K562 (cell line): Measurements from ENCODE around the gene CIB1. TPM values are rescaled to one million over a fixed set of nuclear protein-coding genes. Genes with fewer than 3 reads are reported as not detected.
A peak's percentile ranks its signal among the peaks of the same experiment; 100 is the strongest.

Experiments
- NRF1 ChIP-seq, 2 experiments: fragments of 450-650 bp; IDR thresholded peaks in 1 of 2; conservative IDR thresholded peaks in 1 of 2; 2 replicates each; pipeline ENCODE4 v1.6.1; 2014; ENCODE audit warnings: mild to moderate bottlenecking in 2 of 2
- PHB ChIP-seq: fragments of 250-450 bp; sonication (Bioruptor Pico); IDR thresholded peaks from 2 replicates; pipeline ENCODE4 v1.5.0; 2021
- ZNF263 ChIP-seq: sonication (generic); formaldehyde crosslinking; IDR thresholded peaks from 2 replicates; pipeline ENCODE4 v1.8.0; 2022; ENCODE audit warnings: mild to moderate bottlenecking, missing genetic modification reagents, borderline replicate concordance
- polyA plus RNA-seq, 8 experiments: library from polyadenylated mRNA; depleted of rRNA in 4 of 8; stranded (reverse) in 5 of 8; unstranded in 3 of 8; fragments of >200 nt; fragmentation: Nextera tagmentation in 2 of 8; fragmentation: Illumina TruSeq in 1 of 8; extraction: Ambion mirVana in 2 of 8; extraction: Trizol in 1 of 8; gene quantifications; 2 replicates each; pipeline versions ENCODE4 v1.2.1 to v1.2.3, GENCODE V29; 2011 to 2014; ENCODE audit warnings: inconsistent platforms in 1 of 8, missing spikeins in 1 of 8
- total RNA-seq, 7 experiments: library from RNA; depleted of rRNA in 6 of 7; stranded (reverse); fragments of >200 nt in 6 of 7; fragmentation: Illumina TruSeq in 2 of 7; extraction: Trizol in 2 of 7; gene quantifications; 2 replicates each; pipeline versions ENCODE4 v1.2.1 to v1.2.3, GENCODE V29; 2011 to 2021; ENCODE audit warnings: low replicate concordance in 1 of 7
- TF ChIP-seq, protein P1 (sequence below), 3 experiments: fragments of 200-800 bp in 1 of 3; sonication (Bioruptor generic) in 1 of 3; sonication (generic) in 1 of 3; formaldehyde crosslinking in 1 of 3; IDR thresholded peaks; 2 replicates each; pipeline versions ENCODE4 v1.6.1 to v1.8.0; 2016 to 2022; ENCODE audit warnings: mild to moderate bottlenecking in 2 of 3, missing compliant biosample characterization in 2 of 3, missing genetic modification characterization in 2 of 3, missing genetic modification reagents in 1 of 3
- TF ChIP-seq, protein P2 (sequence below): sonication (generic); formaldehyde crosslinking; IDR thresholded peaks from 2 replicates; pipeline ENCODE4 v1.8.1; 2023; ENCODE audit warnings: mild to moderate bottlenecking, missing genetic modification reagents

CIB1 gene
- total and polyA plus RNA-seq, 9 of the 15 experiments (the other 6 are each of a cell fraction or from before 2014, with no cell fraction given), result 14.9 to 136 (median 64.5) TPM

DNA sequence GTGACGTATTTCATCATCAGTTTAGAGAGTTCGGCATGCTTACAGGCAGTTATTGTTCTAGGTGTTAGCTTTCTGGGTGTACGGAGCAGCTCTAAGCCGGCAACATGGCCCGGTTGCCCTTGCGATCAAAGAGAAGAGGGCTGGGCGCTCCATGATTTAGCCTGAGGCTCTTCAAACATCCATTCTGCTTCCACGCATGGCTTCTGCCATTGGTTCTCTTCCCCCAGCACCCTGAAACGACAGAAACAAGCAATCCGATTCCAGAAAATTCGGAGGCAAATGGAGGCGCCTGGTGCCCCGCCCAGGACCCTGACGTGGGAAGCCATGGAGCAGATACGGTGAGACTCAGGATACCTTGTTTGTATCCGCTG lies 32.3 kb upstream of the CIB1 start (continued):
- TF ChIP-seq, protein P1, sequence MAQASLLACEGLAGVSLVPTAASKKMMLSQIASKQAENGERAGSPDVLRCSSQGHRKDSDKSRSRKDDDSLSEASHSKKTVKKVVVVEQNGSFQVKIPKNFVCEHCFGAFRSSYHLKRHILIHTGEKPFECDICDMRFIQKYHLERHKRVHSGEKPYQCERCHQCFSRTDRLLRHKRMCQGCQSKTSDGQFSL (CRISPR knock-in tag; IDR thresholded peaks at IDR 0.05), result no peak
- TF ChIP-seq, protein P1 (tag; IDR thresholded peaks at IDR 0.05), result 0 out of 4 replicates have a peak, but pooled peaks of 1 of the 2 experiments have one; percentile 11
- TF ChIP-seq NRF1 (conservative IDR thresholded peaks at IDR 0.05 in 1 of 2, IDR thresholded peaks at IDR 0.05 in 1 of 2), result peak; percentile 40 to 47
- peak; percentile 55; the same call in 1 of the 2 replicates for TF ChIP-seq ZNF263 (CRISPR knock-in tag)
- TF ChIP-seq PHB (CRISPR knock-in tag), result no peak
- TF ChIP-seq, protein P2, sequence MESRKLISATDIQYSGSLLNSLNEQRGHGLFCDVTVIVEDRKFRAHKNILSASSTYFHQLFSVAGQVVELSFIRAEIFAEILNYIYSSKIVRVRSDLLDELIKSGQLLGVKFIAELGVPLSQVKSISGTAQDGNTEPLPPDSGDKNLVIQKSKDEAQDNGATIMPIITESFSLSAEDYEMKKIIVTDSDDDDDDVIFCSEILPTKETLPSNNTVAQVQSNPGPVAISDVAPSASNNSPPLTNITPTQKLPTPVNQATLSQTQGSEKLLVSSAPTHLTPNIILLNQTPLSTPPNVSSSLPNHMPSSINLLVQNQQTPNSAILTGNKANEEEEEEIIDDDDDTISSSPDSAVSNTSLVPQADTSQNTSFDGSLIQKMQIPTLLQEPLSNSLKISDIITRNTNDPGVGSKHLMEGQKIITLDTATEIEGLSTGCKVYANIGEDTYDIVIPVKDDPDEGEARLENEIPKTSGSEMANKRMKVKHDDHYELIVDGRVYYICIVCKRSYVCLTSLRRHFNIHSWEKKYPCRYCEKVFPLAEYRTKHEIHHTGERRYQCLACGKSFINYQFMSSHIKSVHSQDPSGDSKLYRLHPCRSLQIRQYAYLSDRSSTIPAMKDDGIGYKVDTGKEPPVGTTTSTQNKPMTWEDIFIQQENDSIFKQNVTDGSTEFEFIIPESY, result no peak
- TF ChIP-seq, all 486 proteins: peak for 23
